Tibial nerve (tissue), 3 donors: ENCODE results near the gene IL17C.

Experiments used
- CTCF ChIP-seq, 5 experiments: fragments of 200-600 bp in 3 of 5; fragments of 450-650 bp in 2 of 5; sonication (generic) in 3 of 5; IDR thresholded peaks; one replicate each; pipeline ENCODE4 v1.5.1; 2016 to 2019; ENCODE audit warnings: antibody characterized with exemption in 5 of 5, mild to moderate bottlenecking in 3 of 5, moderate library complexity in 2 of 5
- POLR2A ChIP-seq, 2 donors: fragments of 450-650 bp; IDR thresholded peaks; one replicate each; pipeline ENCODE4 v1.6.1; 2017; ENCODE audit warnings: antibody characterized with exemption in 2 of 2, mild to moderate bottlenecking in 2 of 2, moderate library complexity in 2 of 2

GRCh38 chr16:88677721-88678120, 39.3 kb downstream of the IL17C start:
- no peak for TF ChIP-seq CTCF (IDR thresholded peaks at IDR 0.05)
- TF ChIP-seq POLR2A (IDR thresholded peaks at IDR 0.05), result no peak
